Measurements from ENCODE around the gene AURKAIP1. TPM values are rescaled to one million over a fixed set of nuclear protein-coding genes. Genes with fewer than 3 reads are reported as not detected.
A peak's percentile ranks its signal among the peaks of the same experiment; 100 is the strongest.

The AURKAIP1 gene
- total and polyA plus RNA-seq, 2 of the 13 experiments (the other 11 are each of a cell fraction or from before 2014, with no cell fraction given) = 69.5 to 175 TPM

DNA sequence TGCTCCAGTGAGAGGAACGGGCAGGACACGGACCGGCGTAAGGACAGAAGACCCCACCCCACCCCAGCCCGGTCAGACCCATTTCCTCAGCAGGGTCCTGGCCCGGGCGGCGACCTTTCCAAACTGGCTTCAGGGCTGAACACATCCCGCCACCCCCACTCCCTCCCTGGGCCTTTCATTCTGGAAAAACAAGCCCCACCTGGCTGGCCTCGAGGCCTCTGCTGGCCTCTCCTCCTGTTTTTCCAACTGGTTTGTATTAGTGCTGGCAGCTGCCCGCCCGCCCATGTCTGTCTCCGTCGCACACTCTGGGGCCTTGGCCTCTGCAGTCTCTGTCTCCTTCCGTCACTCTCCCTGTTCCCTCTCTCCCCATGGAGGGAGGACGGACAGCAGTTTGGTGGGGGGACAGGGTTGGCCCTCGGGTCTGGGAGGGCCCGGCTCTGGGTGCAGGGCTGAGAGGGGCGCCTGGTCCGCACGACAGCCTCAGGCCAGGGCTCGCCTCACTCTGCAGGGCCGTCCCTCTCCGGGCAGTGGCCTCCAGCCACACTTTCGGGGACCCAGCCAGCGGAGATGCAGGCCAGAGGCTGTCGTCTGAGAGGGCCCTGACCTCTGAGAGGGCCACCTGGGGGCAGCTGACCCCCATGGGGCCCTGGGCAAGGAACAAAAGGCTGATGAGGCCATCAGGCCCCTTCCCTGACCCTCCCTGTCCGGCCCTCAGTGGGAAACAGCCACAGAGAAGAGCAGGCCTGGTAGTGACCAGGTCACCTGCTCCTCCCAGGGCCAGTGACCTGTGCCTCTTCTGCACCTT, 15.1 kb downstream of the AURKAIP1 start (continued):
- TF ChIP-seq, protein P1, sequence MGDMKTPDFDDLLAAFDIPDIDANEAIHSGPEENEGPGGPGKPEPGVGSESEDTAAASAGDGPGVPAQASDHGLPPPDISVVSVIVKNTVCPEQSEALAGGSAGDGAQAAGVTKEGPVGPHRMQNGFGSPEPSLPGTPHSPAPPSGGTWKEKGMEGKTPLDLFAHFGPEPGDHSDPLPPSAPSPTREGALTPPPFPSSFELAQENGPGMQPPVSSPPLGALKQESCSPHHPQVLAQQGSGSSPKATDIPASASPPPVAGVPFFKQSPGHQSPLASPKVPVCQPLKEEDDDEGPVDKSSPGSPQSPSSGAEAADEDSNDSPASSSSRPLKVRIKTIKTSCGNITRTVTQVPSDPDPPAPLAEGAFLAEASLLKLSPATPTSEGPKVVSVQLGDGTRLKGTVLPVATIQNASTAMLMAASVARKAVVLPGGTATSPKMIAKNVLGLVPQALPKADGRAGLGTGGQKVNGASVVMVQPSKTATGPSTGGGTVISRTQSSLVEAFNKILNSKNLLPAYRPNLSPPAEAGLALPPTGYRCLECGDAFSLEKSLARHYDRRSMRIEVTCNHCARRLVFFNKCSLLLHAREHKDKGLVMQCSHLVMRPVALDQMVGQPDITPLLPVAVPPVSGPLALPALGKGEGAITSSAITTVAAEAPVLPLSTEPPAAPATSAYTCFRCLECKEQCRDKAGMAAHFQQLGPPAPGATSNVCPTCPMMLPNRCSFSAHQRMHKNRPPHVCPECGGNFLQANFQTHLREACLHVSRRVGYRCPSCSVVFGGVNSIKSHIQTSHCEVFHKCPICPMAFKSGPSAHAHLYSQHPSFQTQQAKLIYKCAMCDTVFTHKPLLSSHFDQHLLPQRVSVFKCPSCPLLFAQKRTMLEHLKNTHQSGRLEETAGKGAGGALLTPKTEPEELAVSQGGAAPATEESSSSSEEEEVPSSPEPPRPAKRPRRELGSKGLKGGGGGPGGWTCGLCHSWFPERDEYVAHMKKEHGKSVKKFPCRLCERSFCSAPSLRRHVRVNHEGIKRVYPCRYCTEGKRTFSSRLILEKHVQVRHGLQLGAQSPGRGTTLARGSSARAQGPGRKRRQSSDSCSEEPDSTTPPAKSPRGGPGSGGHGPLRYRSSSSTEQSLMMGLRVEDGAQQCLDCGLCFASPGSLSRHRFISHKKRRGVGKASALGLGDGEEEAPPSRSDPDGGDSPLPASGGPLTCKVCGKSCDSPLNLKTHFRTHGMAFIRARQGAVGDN (CRISPR knock-in tag; IDR thresholded peaks at IDR 0.05) = peak; percentile 92
- TF ChIP-seq SAP130 (CRISPR knock-in tag; IDR thresholded peaks at IDR 0.05; ENCODE audit: low read depth) (peak; percentile 59), ZNF713 (CRISPR knock-in tag; IDR thresholded peaks at IDR 0.05) (0 out of 2 replicates have a peak, but pooled peaks have one; percentile 35), ATRX (CRISPR knock-in tag; IDR thresholded peaks at IDR 0.05; ENCODE audit: borderline replicate concordance) (no peak), MATR3 (CRISPR knock-in tag; IDR thresholded peaks at IDR 0.05) (no peak), PITX1 (CRISPR knock-in tag; IDR thresholded peaks at IDR 0.05) (0 out of 2 replicates have a peak, but pooled peaks have one; percentile 22), HMG20A (CRISPR knock-in tag; IDR thresholded peaks at IDR 0.05; ENCODE audit: borderline replicate concordance) (peak; percentile 34; the same call in 1 of the 2 replicates), ZFP41 (CRISPR knock-in tag; IDR thresholded peaks at IDR 0.05; ENCODE audit: borderline replicate concordance) (no peak), ETV5 (CRISPR knock-in tag; IDR thresholded peaks at IDR 0.05; ENCODE audit: borderline replicate concordance) (peak; percentile 11; the same call in 1 of the 2 replicates), NONO (IDR thresholded peaks at IDR 0.05) (no peak), NONO (CRISPR knock-in tag; conservative IDR thresholded peaks at IDR 0.05) (no peak; the same call in 1 of the 2 replicates), ZNF235 (CRISPR knock-in tag; IDR thresholded peaks at IDR 0.05; ENCODE audit: borderline replicate concordance) (peak; percentile 81; the same call in 1 of the 2 replicates), GFI1 (CRISPR knock-in tag; IDR thresholded peaks at IDR 0.05; ENCODE audit: borderline replicate concordance) (no peak)
- TF ChIP-seq, protein P2, sequence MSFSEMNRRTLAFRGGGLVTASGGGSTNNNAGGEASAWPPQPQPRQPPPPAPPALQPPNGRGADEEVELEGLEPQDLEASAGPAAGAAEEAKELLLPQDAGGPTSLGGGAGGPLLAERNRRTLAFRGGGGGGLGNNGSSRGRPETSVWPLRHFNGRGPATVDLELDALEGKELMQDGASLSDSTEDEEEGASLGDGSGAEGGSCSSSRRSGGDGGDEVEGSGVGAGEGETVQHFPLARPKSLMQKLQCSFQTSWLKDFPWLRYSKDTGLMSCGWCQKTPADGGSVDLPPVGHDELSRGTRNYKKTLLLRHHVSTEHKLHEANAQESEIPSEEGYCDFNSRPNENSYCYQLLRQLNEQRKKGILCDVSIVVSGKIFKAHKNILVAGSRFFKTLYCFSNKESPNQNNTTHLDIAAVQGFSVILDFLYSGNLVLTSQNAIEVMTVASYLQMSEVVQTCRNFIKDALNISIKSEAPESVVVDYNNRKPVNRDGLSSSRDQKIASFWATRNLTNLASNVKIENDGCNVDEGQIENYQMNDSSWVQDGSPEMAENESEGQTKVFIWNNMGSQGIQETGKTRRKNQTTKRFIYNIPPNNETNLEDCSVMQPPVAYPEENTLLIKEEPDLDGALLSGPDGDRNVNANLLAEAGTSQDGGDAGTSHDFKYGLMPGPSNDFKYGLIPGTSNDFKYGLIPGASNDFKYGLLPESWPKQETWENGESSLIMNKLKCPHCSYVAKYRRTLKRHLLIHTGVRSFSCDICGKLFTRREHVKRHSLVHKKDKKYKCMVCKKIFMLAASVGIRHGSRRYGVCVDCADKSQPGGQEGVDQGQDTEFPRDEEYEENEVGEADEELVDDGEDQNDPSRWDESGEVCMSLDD (CRISPR knock-in tag; IDR thresholded peaks at IDR 0.05; ENCODE audit: borderline replicate concordance) = peak; percentile 84
- TF ChIP-seq, protein P3, sequence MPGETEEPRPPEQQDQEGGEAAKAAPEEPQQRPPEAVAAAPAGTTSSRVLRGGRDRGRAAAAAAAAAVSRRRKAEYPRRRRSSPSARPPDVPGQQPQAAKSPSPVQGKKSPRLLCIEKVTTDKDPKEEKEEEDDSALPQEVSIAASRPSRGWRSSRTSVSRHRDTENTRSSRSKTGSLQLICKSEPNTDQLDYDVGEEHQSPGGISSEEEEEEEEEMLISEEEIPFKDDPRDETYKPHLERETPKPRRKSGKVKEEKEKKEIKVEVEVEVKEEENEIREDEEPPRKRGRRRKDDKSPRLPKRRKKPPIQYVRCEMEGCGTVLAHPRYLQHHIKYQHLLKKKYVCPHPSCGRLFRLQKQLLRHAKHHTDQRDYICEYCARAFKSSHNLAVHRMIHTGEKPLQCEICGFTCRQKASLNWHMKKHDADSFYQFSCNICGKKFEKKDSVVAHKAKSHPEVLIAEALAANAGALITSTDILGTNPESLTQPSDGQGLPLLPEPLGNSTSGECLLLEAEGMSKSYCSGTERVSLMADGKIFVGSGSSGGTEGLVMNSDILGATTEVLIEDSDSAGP (CRISPR knock-in tag; IDR thresholded peaks at IDR 0.05; ENCODE audit: borderline replicate concordance) = peak; percentile 64; the same call in 1 of the 2 replicates
- TF ChIP-seq, protein P4, sequence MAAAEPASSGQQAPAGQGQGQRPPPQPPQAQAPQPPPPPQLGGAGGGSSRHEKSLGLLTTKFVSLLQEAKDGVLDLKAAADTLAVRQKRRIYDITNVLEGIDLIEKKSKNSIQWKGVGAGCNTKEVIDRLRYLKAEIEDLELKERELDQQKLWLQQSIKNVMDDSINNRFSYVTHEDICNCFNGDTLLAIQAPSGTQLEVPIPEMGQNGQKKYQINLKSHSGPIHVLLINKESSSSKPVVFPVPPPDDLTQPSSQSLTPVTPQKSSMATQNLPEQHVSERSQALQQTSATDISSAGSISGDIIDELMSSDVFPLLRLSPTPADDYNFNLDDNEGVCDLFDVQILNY (CRISPR knock-in tag; conservative IDR thresholded peaks at IDR 0.05) = no peak
- TF ChIP-seq, protein P5, sequence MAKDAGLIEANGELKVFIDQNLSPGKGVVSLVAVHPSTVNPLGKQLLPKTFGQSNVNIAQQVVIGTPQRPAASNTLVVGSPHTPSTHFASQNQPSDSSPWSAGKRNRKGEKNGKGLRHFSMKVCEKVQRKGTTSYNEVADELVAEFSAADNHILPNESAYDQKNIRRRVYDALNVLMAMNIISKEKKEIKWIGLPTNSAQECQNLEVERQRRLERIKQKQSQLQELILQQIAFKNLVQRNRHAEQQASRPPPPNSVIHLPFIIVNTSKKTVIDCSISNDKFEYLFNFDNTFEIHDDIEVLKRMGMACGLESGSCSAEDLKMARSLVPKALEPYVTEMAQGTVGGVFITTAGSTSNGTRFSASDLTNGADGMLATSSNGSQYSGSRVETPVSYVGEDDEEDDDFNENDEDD (CRISPR knock-in tag; IDR thresholded peaks at IDR 0.05; ENCODE audit: borderline replicate concordance) = no peak
